Measurements from ENCODE around the gene NLK.

DNA sequence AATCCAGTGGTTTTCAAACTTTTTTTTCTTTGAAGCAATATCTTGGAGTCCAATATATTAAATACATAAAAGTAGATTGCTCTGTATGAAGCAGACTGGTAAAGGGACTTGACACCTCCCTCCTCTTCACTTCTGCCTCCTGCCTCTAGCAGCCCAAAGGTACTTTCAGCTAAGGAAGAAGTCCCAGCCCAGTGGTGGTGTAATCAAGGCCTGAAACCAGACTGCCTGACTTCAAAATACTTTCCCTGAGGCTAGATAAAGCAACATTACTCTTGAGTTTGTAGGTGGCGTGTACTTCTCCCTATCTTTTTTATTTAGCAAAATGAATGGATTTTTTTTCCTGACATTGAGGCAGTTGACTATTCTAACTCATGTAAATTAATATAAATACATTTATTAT, 154.2 kb downstream of the NLK start:
- TF ChIP-seq, protein P1, sequence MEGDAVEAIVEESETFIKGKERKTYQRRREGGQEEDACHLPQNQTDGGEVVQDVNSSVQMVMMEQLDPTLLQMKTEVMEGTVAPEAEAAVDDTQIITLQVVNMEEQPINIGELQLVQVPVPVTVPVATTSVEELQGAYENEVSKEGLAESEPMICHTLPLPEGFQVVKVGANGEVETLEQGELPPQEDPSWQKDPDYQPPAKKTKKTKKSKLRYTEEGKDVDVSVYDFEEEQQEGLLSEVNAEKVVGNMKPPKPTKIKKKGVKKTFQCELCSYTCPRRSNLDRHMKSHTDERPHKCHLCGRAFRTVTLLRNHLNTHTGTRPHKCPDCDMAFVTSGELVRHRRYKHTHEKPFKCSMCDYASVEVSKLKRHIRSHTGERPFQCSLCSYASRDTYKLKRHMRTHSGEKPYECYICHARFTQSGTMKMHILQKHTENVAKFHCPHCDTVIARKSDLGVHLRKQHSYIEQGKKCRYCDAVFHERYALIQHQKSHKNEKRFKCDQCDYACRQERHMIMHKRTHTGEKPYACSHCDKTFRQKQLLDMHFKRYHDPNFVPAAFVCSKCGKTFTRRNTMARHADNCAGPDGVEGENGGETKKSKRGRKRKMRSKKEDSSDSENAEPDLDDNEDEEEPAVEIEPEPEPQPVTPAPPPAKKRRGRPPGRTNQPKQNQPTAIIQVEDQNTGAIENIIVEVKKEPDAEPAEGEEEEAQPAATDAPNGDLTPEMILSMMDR (IDR thresholded peaks at IDR 0.05; ENCODE audit: low read depth, low read length) = no peak
- TF ChIP-seq, protein P2, sequence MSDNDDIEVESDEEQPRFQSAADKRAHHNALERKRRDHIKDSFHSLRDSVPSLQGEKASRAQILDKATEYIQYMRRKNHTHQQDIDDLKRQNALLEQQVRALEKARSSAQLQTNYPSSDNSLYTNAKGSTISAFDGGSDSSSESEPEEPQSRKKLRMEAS (IDR thresholded peaks at IDR 0.05; ENCODE audit: low read depth, low read length) = no peak
